K562 (cell line): ENCODE results near the gene DGCR8. TPM values are rescaled to one million over a fixed set of nuclear protein-coding genes. Genes with fewer than 3 reads are reported as not detected.

Experiments
- ATAC-seq: fragments of 200-7000 bp; cut with Tn5 transposase; 3 replicates; pipeline ENCODE4 v1.9.1; 2020; ENCODE audit warnings: moderate library complexity
- BruUV-seq: library from RNA; stranded (reverse); fragments of 400-500 nt; replicated peaks from 2 replicates; lab custom pipeline; 2021; lab: Mats Ljungman, UMichigan
- CTCF ChIA-PET: fragments of 300-600 bp; formaldehyde crosslinking; extraction: SDS; loops from one replicate; lab custom pipeline; 2021; ENCODE audit warnings: low intra/inter-chr PET ratio; lab: Yijun Ruan, JAX
- POLR2A ChIA-PET: fragments of 300-600, 350-650 bp; sonication (Branson Sonifier 250); formaldehyde crosslinking; extraction: SDS; loops from one replicate; lab custom pipeline; 2021; ENCODE audit warnings: antibody characterized with exemption, inconsistent platforms; lab: Yijun Ruan, JAX
- DNase-seq, 4 experiments: peaks; one replicate each; pipeline versions ENCODE4 v3.0.0 to v3.0.0-alpha.2; 2011 to 2018; ENCODE audit warnings: low spot score in 3 of 4, mixed read lengths in 3 of 4; ENCODE audit errors: extremely low read depth in 1 of 4
- FAIRE-seq: peaks from 2 replicates; lab custom pipeline; 2011; peaks lifted over from hg19 to GRCh38; lab: Jason Lieb, UNC
- H2AFZ ChIP-seq: 2 replicates; pipeline ENCODE4 v1.6.0; 2011; ENCODE audit warnings: low read depth, low read length, control low read depth, inconsistent platforms
- H3K27ac ChIP-seq: fragments of 200-600 bp; 3 replicates; pipeline ENCODE4 v1.8.0; 2011; ENCODE audit warnings: low read depth, mild to moderate bottlenecking, control low read depth, inconsistent platforms, low read length, moderate library complexity, mixed read lengths; ENCODE audit errors: extremely low read depth
- H3K27me3 ChIP-seq, 2 experiments: fragments of 300-600 bp in 1 of 2; 2 replicates in 1 of 2; 3 replicates in 1 of 2; pipeline versions ENCODE4 v1.6.0 to v1.8.0; 2011; ENCODE audit warnings: inconsistent platforms in 2 of 2, low read length in 2 of 2, mild to moderate bottlenecking in 1 of 2, mixed read lengths in 1 of 2, moderate library complexity in 1 of 2; ENCODE audit not compliant: control insufficient read depth in 2 of 2, insufficient read depth in 2 of 2
- H3K36me3 ChIP-seq: fragments of 300-600 bp; 3 replicates; pipeline ENCODE4 v1.8.0; 2011; ENCODE audit warnings: mild to moderate bottlenecking, low read length, inconsistent platforms; ENCODE audit not compliant: control insufficient read depth, insufficient read depth
- H3K4me1 ChIP-seq, 2 experiments: fragments of 200-600 bp in 1 of 2; replicated peaks in 1 of 2; 2 replicates in 1 of 2; 3 replicates in 1 of 2; pipeline versions ENCODE4 v1.5.1 to v1.8.0; 2011; ENCODE audit warnings: inconsistent platforms in 2 of 2, low read length in 2 of 2, mild to moderate bottlenecking in 1 of 2, mixed read lengths in 1 of 2, moderate library complexity in 1 of 2; ENCODE audit not compliant: control insufficient read depth in 2 of 2, insufficient read depth in 2 of 2
- H3K4me2 ChIP-seq: 2 replicates; pipeline ENCODE4 v1.6.1; 2011; ENCODE audit warnings: low read length, control low read depth, inconsistent platforms, mixed read lengths; ENCODE audit not compliant: insufficient read depth
- H3K4me3 ChIP-seq: fragments of 200-600 bp; sonication (generic), shearing (Covaris generic); 2 replicates; pipeline ENCODE4 v1.5.1; 2016; ENCODE audit warnings: control low read depth, inconsistent platforms
- H3K79me2 ChIP-seq: fragments of 200-600 bp; 3 replicates; pipeline ENCODE4 v1.8.0; 2011; ENCODE audit warnings: low read length, inconsistent platforms; ENCODE audit not compliant: control insufficient read depth, insufficient read depth
- H3K9ac ChIP-seq, 2 experiments: 2 replicates each; pipeline versions ENCODE4 v1.6.0 to v1.6.1; 2011; ENCODE audit warnings: low read depth in 2 of 2, low read length in 2 of 2, control low read depth in 1 of 2, inconsistent platforms in 1 of 2, mild to moderate bottlenecking in 1 of 2, mixed read lengths in 1 of 2; ENCODE audit not compliant: insufficient read depth in 1 of 2
- H3K9me1 ChIP-seq: one replicate; pipeline ENCODE4 v1.6.0; 2011; ENCODE audit warnings: inconsistent platforms, mild to moderate bottlenecking, low read length, moderate library complexity; ENCODE audit not compliant: control insufficient read depth, insufficient read depth
- H3K9me3 ChIP-seq: replicated peaks from 2 replicates; pipeline ENCODE4 v1.5.1; 2011; ENCODE audit warnings: low read depth, low read length, inconsistent platforms; ENCODE audit not compliant: control insufficient read depth, insufficient read depth
- H4K20me1 ChIP-seq: replicated peaks from 2 replicates; pipeline ENCODE4 v1.6.1; 2011; ENCODE audit warnings: low read length, inconsistent platforms, mixed read lengths; ENCODE audit not compliant: control insufficient read depth, insufficient read depth
- CEBPB ChIP-seq: fragments of 450-650 bp; IDR thresholded peaks from 2 replicates; pipeline ENCODE4 v1.6.1; 2016; ENCODE audit warnings: missing genetic modification characterization, missing compliant biosample characterization
- ELF4 ChIP-seq: fragments of 450-650 bp; formaldehyde crosslinking; IDR thresholded peaks from 2 replicates; pipeline ENCODE4 v1.4.0; 2022; ENCODE audit warnings: missing genetic modification characterization
- NCOR1 ChIP-seq: fragments of 450-650 bp; IDR thresholded peaks from 2 replicates; pipeline ENCODE4 v1.6.1; 2016; ENCODE audit warnings: mild to moderate bottlenecking, moderate library complexity
- NRF1 ChIP-seq, 2 experiments: fragments of 450-650 bp; IDR thresholded peaks in 1 of 2; conservative IDR thresholded peaks in 1 of 2; 2 replicates each; pipeline ENCODE4 v1.6.1; 2014; ENCODE audit warnings: mild to moderate bottlenecking in 2 of 2
- PCBP2 ChIP-seq: fragments of 200-400 bp; formaldehyde crosslinking; IDR thresholded peaks from 2 replicates; pipeline ENCODE4 v1.6.1; 2018; ENCODE audit warnings: low read length, low read depth, mild to moderate bottlenecking, moderate library complexity; ENCODE audit not compliant: poor library complexity, severe bottlenecking
- POLR2B ChIP-seq: fragments of 450-650 bp; IDR thresholded peaks from 2 replicates; pipeline ENCODE4 v1.6.1; 2018; ENCODE audit warnings: low read depth; ENCODE audit not compliant: partially characterized antibody
- RNF2 ChIP-seq: sonication (generic); IDR thresholded peaks from 2 replicates; pipeline ENCODE4 v1.6.1; 2016
- SMARCA5 ChIP-seq: fragments of 450-650 bp; IDR thresholded peaks from 2 replicates; pipeline ENCODE4 v1.6.1; 2016
- SP1 ChIP-seq: sonication (generic); formaldehyde crosslinking; IDR thresholded peaks from 2 replicates; pipeline ENCODE4 v1.8.1; 2022; ENCODE audit warnings: mild to moderate bottlenecking, missing genetic modification reagents
- ZNF174 ChIP-seq: fragments of 250-450 bp; sonication (Bioruptor Pico); IDR thresholded peaks from 2 replicates; pipeline ENCODE4 v1.4.0; 2020; ENCODE audit warnings: mild to moderate bottlenecking
- ZNF561 ChIP-seq: fragments of 450-650 bp; formaldehyde crosslinking; conservative IDR thresholded peaks from 2 replicates; pipeline ENCODE4 v1.4.0; 2020; ENCODE audit warnings: mild to moderate bottlenecking, moderate library complexity
- ZNF717 ChIP-seq: fragments of 250-450 bp; sonication (Bioruptor Pico); IDR thresholded peaks from 2 replicates; pipeline ENCODE4 v1.5.0; 2021
- ZZZ3 ChIP-seq: fragments of 450-650 bp; IDR thresholded peaks from 2 replicates; pipeline ENCODE4 v1.6.1; 2016; ENCODE audit warnings: antibody characterized with exemption, mild to moderate bottlenecking, moderate library complexity
- WGBS: fragments of 100-300 bp; shearing (Covaris generic); methylation state at CpG from one replicate; pipeline ENCODE4 v1.1.6; 2016; ENCODE audit warnings: low coverage, mixed read lengths; ENCODE audit not compliant: insufficient coverage; ENCODE audit errors: missing lambda C conversion rate; 5-methylcytosine and 5-hydroxymethylcytosine counted together
- in situ Hi-C: fragments of 300-500 bp; cut with MboI; formaldehyde crosslinking; loops from 4 replicates; pipeline ENCODE4 v1.15.0; 2018; ENCODE audit warnings: inconsistent platforms, mixed read lengths
- intact Hi-C: fragments of 100-400 bp; cut with micrococcal nuclease; formaldehyde crosslinking; loops from 2 replicates; pipeline ENCODE4 v1.14.2; 2022
- polyA plus RNA-seq, 8 experiments: library from polyadenylated mRNA; depleted of rRNA in 4 of 8; stranded (reverse) in 5 of 8; unstranded in 3 of 8; fragments of >200 nt; fragmentation: Nextera tagmentation in 2 of 8; fragmentation: Illumina TruSeq in 1 of 8; extraction: Ambion mirVana in 2 of 8; extraction: Trizol in 1 of 8; gene quantifications; 2 replicates each; pipeline versions ENCODE4 v1.2.1 to v1.2.3, GENCODE V29; 2011 to 2014; ENCODE audit warnings: inconsistent platforms in 1 of 8, missing spikeins in 1 of 8
- total RNA-seq, 7 experiments: library from RNA; depleted of rRNA in 6 of 7; stranded (reverse); fragments of >200 nt in 6 of 7; fragmentation: Illumina TruSeq in 2 of 7; extraction: Trizol in 2 of 7; gene quantifications; 2 replicates each; pipeline versions ENCODE4 v1.2.1 to v1.2.3, GENCODE V29; 2011 to 2021; ENCODE audit warnings: low replicate concordance in 1 of 7
- TF ChIP-seq, protein P1 (sequence below): fragments of 450-650 bp; formaldehyde crosslinking; IDR thresholded peaks from 2 replicates; pipeline ENCODE4 v1.4.0; 2022; ENCODE audit warnings: mild to moderate bottlenecking, moderate library complexity
- TF ChIP-seq, protein P2 (sequence below): sonication (generic); formaldehyde crosslinking; IDR thresholded peaks from 2 replicates; pipeline ENCODE4 v1.8.1; 2023; ENCODE audit warnings: mild to moderate bottlenecking, missing genetic modification reagents, moderate library complexity
- TF ChIP-seq, protein P3 (sequence below), 2 experiments: fragments of 450-650 bp in 1 of 2; sonication (generic) in 1 of 2; formaldehyde crosslinking; conservative IDR thresholded peaks; 2 replicates each; pipeline versions ENCODE4 v1.4.0 to v1.8.1; 2020 to 2022; ENCODE audit warnings: mild to moderate bottlenecking in 1 of 2, missing genetic modification reagents in 1 of 2

DGCR8 gene
- total and polyA plus RNA-seq, 9 of the 15 experiments (the other 6 are each of a cell fraction or from before 2014, with no cell fraction given), result 5.9 to 144 (median 80.1) TPM

DNA sequence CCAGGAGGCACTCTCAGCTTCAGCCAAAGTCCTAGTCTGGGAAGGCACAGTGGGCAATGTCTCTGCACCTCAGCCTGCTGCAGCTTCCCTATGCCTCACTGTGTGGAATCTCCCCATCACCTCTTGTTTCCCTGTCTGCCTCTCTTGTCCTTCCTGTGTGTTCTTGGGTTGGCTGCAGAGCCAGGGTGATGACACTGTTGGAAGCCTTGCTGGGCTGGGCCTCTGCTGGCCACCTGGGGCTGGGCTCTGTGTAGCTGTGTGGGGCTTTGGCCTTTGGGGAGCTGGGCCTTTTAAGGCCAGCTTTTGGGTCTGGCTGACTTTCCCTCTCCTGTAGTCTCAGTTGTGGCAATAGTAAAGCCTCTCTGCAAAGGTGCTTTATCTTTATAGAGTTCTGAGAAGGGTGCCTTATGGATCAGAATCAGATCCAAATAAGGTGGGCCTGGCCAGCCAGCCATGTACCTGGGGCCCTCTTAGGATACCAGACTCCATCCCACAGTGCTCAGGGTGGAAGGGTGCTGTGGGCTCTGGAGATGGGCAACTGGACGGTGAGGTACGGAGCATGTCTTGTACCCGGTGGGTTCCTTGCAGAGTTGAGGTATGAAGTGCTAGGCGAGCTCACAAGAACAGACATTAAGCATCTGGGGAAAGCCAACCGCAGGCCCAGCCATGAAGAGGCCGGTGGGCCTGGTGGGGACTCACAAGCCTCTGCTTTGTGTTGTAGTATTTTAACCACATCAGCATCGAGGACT lies 25.6 kb downstream of the DGCR8 start:
- H3K4me1 ChIP-seq, result peaks cover 0 to 35% of the 10 kb centered on the region in 2 experiments; a peak in 2 of 5 replicates
- 95% methylated on average over 7 of the region's 7 CpGs for WGBS
- peak overlapping the region in 1 of 2 experiments; percentile 83; a peak in 2 of 4 replicates for H3K9ac ChIP-seq
- no peaks in the 10 kb centered on the region for H3K27me3 ChIP-seq
- ChIA-PET POLR2A (interaction anchor here (0.8 to 20.7 kb wide), 7 partner anchors 8 to 72 kb away, joined by 3 to 513 read pairs (median 4); partner anchors contain the start of genes RANBP1 and TRMT2A), CTCF (no interaction called here)
- intact Hi-C loops (no loop called here), in situ Hi-C loops (no loop called here)
- H3K4me3 ChIP-seq, result no peak overlapping the region
- BruUV-seq, result no TSS peak
- ATAC-seq, result no peak
- H2AFZ ChIP-seq, result no peak overlapping the region
- no peak overlapping the region; the same call in 2 of the 3 replicates for H3K27ac ChIP-seq
- no peak for DNase-seq
- H3K9me1 ChIP-seq, result peaks cover 9% of the 10 kb centered on the region
- H4K20me1 ChIP-seq, result peaks cover 63% of the 10 kb centered on the region
- H3K9me3 ChIP-seq, result no peaks in the 10 kb centered on the region
- no peak overlapping the region for H3K4me2 ChIP-seq
- peaks cover 40% of the 10 kb centered on the region for H3K79me2 ChIP-seq
- H3K36me3 ChIP-seq, result peaks cover 96% of the 10 kb centered on the region
- FAIRE-seq, result no peak
- peak; percentile 34 for TF ChIP-seq POLR2B
- TF ChIP-seq SP1, result no peak
- no peak for TF ChIP-seq PCBP2
- no peak for TF ChIP-seq RNF2
- 0 out of 2 replicates have a peak, but pooled peaks have one; percentile 36 for TF ChIP-seq ZNF561 (CRISPR knock-in tag)
- TF ChIP-seq ELF4, result 0 out of 2 replicates have a peak, but pooled peaks have one; percentile 9
- TF ChIP-seq CEBPB (tag), result no peak
- TF ChIP-seq NRF1 (conservative IDR thresholded peaks at IDR 0.05 in 1 of 2, IDR thresholded peaks at IDR 0.05 in 1 of 2), result no peak
- TF ChIP-seq NCOR1, result no peak
- no peak for TF ChIP-seq ZZZ3
- TF ChIP-seq, protein P1, sequence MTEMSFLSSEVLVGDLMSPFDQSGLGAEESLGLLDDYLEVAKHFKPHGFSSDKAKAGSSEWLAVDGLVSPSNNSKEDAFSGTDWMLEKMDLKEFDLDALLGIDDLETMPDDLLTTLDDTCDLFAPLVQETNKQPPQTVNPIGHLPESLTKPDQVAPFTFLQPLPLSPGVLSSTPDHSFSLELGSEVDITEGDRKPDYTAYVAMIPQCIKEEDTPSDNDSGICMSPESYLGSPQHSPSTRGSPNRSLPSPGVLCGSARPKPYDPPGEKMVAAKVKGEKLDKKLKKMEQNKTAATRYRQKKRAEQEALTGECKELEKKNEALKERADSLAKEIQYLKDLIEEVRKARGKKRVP (CRISPR knock-in tag), result no peak
- no peak for TF ChIP-seq SMARCA5
- TF ChIP-seq ZNF717 (CRISPR knock-in tag), result no peak
- TF ChIP-seq, protein P2, sequence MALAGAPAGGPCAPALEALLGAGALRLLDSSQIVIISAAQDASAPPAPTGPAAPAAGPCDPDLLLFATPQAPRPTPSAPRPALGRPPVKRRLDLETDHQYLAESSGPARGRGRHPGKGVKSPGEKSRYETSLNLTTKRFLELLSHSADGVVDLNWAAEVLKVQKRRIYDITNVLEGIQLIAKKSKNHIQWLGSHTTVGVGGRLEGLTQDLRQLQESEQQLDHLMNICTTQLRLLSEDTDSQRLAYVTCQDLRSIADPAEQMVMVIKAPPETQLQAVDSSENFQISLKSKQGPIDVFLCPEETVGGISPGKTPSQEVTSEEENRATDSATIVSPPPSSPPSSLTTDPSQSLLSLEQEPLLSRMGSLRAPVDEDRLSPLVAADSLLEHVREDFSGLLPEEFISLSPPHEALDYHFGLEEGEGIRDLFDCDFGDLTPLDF, result 0 out of 2 replicates have a peak, but pooled peaks have one; percentile 53
- no peak for TF ChIP-seq ZNF174 (CRISPR knock-in tag)
- TF ChIP-seq, protein P3, sequence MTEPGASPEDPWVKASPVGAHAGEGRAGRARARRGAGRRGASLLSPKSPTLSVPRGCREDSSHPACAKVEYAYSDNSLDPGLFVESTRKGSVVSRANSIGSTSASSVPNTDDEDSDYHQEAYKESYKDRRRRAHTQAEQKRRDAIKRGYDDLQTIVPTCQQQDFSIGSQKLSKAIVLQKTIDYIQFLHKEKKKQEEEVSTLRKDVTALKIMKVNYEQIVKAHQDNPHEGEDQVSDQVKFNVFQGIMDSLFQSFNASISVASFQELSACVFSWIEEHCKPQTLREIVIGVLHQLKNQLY (CRISPR knock-in tag; conservative IDR thresholded peaks at IDR 0.05), result peak in 1 of 2 experiments; percentile 65; a peak in 1 of 4 replicates
